Right lobe of liver (tissue), 4 donors: ENCODE measurements around the gene SH3PXD2A.

Experiments
- POLR2A ChIP-seq: fragments of 450-650 bp; IDR thresholded peaks from one replicate; pipeline ENCODE4 v1.6.1; 2017; ENCODE audit warnings: antibody characterized with exemption, mild to moderate bottlenecking
- TF ChIP-seq, protein P1 (sequence below), 4 donors: fragments of 200-600 bp in 3 of 4; fragments of 450-650 bp in 1 of 4; IDR thresholded peaks; one replicate each; pipeline versions ENCODE4 v1.5.1 to v1.8.0; 2016 to 2022; ENCODE audit warnings: antibody characterized with exemption in 4 of 4, mild to moderate bottlenecking in 2 of 4
- donor health status: DM: no; HTN: no; CAD: no.
- donor health status: DM: no; HTN: no; CAD: no.
- donor health status: DM: no; HTN: yes; CAD: no.

GRCh38 chr10:103598654-103599115, 256.7 kb downstream of the SH3PXD2A start:
- TF ChIP-seq, protein P1, sequence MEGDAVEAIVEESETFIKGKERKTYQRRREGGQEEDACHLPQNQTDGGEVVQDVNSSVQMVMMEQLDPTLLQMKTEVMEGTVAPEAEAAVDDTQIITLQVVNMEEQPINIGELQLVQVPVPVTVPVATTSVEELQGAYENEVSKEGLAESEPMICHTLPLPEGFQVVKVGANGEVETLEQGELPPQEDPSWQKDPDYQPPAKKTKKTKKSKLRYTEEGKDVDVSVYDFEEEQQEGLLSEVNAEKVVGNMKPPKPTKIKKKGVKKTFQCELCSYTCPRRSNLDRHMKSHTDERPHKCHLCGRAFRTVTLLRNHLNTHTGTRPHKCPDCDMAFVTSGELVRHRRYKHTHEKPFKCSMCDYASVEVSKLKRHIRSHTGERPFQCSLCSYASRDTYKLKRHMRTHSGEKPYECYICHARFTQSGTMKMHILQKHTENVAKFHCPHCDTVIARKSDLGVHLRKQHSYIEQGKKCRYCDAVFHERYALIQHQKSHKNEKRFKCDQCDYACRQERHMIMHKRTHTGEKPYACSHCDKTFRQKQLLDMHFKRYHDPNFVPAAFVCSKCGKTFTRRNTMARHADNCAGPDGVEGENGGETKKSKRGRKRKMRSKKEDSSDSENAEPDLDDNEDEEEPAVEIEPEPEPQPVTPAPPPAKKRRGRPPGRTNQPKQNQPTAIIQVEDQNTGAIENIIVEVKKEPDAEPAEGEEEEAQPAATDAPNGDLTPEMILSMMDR (IDR thresholded peaks at IDR 0.05), result peak; percentile 60 to 69 (median 66)
- no peak for TF ChIP-seq POLR2A
